HepG2 (cell line): ENCODE results near the gene NECAP2. TPM values are rescaled to one million over a fixed set of nuclear protein-coding genes. Genes with fewer than 3 reads are reported as not detected.

Experiments used
- AHDC1 ChIP-seq: sonication (generic); formaldehyde crosslinking; IDR thresholded peaks from 2 replicates; pipeline ENCODE4 v1.5.1; 2020; ENCODE audit warnings: mild to moderate bottlenecking, missing genetic modification reagents, borderline replicate concordance
- CBX5 ChIP-seq: sonication (generic); formaldehyde crosslinking; IDR thresholded peaks from 2 replicates; pipeline ENCODE4 v1.4.0; 2020; ENCODE audit warnings: missing genetic modification reagents, borderline replicate concordance
- HMGXB3 ChIP-seq: sonication (generic); formaldehyde crosslinking; IDR thresholded peaks from 2 replicates; pipeline ENCODE4 v1.4.0; 2020; ENCODE audit warnings: missing genetic modification reagents, borderline replicate concordance
- HNRNPLL ChIP-seq: fragments of 200-400 bp; formaldehyde crosslinking; IDR thresholded peaks from 2 replicates; pipeline ENCODE4 v1.6.1; 2017; ENCODE audit warnings: mild to moderate bottlenecking, low read depth, low read length; ENCODE audit not compliant: poor library complexity, severe bottlenecking
- JDP2 ChIP-seq: sonication (generic); formaldehyde crosslinking; IDR thresholded peaks from 2 replicates; pipeline ENCODE4 v1.8.1; 2022; ENCODE audit warnings: missing genetic modification reagents, borderline replicate concordance
- NR2C2 ChIP-seq: sonication (generic); formaldehyde crosslinking; IDR thresholded peaks from 2 replicates; pipeline ENCODE4 v1.4.0; 2020; ENCODE audit warnings: missing genetic modification reagents, mild to moderate bottlenecking, moderate library complexity, borderline replicate concordance
- ZNF180 ChIP-seq: sonication (generic); formaldehyde crosslinking; IDR thresholded peaks from 2 replicates; pipeline ENCODE4 v1.4.0; 2020; ENCODE audit warnings: low read depth, missing genetic modification reagents, borderline replicate concordance
- polyA plus RNA-seq, 8 experiments: library from polyadenylated mRNA; depleted of rRNA in 3 of 8; stranded (reverse) in 7 of 8; unstranded in 1 of 8; fragments of >200 nt; fragmentation: Illumina TruSeq in 4 of 8; extraction: Trizol in 4 of 8; gene quantifications; 2 replicates each; pipeline versions ENCODE4 v1.2.1 to v1.2.3, GENCODE V29; 2011 to 2016; ENCODE audit warnings: low read depth in 4 of 8, missing spikeins in 1 of 8, mixed read lengths in 1 of 8; ENCODE audit not compliant: insufficient read depth in 1 of 8
- total RNA-seq, 5 experiments: library from RNA; depleted of rRNA; stranded (reverse); fragments of >200 nt; fragmentation: Illumina TruSeq; extraction: Trizol; gene quantifications; 2 replicates each; pipeline ENCODE4 v1.2.3, GENCODE V29; 2016; ENCODE audit warnings: low read depth in 1 of 5
- TF ChIP-seq, protein P1 (sequence below): sonication (generic); formaldehyde crosslinking; IDR thresholded peaks from one replicate; pipeline ENCODE4 v1.5.1; 2020; ENCODE audit warnings: mild to moderate bottlenecking, missing genetic modification reagents; ENCODE audit errors: not compliant biosample characterization

NECAP2 gene
- total and polyA plus RNA-seq, 2 of the 13 experiments (the other 11 are each of a cell fraction or from before 2014, with no cell fraction given) = 38.5 to 52.3 TPM

DNA sequence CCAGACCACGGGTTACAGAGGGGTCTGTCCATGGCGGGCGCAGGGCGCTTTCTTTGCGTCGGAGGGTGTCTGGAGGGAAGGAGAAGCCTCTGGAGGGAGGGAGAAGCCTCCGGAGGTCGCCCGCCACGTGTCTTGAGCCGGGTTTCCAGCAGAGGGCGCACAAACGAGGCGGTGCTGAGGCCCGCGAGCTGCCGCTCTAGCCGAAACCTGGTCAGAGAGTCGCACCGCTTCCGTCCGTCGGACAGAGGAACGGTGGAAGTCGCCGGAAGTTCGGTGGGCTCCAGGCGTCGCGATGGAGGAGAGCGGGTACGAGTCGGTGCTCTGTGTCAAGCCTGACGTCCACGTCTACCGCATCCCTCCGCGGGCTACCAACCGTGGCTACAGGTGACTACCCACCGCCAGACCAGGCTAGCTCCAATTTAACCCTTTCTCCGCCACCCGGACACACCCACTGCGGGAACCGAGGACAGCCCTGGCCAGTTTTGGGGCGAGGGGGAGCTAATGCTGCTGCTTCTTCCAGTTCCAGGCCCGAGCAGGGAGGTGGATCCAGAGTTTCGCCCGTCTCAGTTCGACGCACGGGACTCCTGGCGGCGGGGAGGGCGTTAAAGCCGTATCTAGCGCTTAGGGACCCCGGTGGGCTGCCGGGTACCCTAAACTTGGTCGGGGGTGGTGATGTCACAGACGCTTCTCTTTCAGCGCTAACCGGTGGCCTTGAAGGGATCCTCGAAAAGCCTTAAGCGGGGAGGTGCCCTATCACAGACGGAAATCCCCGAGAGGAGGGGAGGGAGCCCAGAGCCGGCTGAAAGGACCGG lies at the start of gene NECAP2 (continued):
- TF ChIP-seq AHDC1 (CRISPR knock-in tag) = no peak
- peak; percentile 64 for TF ChIP-seq HNRNPLL
- TF ChIP-seq HMGXB3 (CRISPR knock-in tag) = peak; percentile 91
- 0 out of 2 replicates have a peak, but pooled peaks have one; percentile 19 for TF ChIP-seq JDP2 (CRISPR knock-in tag)
- peak; percentile 75 for TF ChIP-seq NR2C2 (CRISPR knock-in tag)
- TF ChIP-seq, protein P1, sequence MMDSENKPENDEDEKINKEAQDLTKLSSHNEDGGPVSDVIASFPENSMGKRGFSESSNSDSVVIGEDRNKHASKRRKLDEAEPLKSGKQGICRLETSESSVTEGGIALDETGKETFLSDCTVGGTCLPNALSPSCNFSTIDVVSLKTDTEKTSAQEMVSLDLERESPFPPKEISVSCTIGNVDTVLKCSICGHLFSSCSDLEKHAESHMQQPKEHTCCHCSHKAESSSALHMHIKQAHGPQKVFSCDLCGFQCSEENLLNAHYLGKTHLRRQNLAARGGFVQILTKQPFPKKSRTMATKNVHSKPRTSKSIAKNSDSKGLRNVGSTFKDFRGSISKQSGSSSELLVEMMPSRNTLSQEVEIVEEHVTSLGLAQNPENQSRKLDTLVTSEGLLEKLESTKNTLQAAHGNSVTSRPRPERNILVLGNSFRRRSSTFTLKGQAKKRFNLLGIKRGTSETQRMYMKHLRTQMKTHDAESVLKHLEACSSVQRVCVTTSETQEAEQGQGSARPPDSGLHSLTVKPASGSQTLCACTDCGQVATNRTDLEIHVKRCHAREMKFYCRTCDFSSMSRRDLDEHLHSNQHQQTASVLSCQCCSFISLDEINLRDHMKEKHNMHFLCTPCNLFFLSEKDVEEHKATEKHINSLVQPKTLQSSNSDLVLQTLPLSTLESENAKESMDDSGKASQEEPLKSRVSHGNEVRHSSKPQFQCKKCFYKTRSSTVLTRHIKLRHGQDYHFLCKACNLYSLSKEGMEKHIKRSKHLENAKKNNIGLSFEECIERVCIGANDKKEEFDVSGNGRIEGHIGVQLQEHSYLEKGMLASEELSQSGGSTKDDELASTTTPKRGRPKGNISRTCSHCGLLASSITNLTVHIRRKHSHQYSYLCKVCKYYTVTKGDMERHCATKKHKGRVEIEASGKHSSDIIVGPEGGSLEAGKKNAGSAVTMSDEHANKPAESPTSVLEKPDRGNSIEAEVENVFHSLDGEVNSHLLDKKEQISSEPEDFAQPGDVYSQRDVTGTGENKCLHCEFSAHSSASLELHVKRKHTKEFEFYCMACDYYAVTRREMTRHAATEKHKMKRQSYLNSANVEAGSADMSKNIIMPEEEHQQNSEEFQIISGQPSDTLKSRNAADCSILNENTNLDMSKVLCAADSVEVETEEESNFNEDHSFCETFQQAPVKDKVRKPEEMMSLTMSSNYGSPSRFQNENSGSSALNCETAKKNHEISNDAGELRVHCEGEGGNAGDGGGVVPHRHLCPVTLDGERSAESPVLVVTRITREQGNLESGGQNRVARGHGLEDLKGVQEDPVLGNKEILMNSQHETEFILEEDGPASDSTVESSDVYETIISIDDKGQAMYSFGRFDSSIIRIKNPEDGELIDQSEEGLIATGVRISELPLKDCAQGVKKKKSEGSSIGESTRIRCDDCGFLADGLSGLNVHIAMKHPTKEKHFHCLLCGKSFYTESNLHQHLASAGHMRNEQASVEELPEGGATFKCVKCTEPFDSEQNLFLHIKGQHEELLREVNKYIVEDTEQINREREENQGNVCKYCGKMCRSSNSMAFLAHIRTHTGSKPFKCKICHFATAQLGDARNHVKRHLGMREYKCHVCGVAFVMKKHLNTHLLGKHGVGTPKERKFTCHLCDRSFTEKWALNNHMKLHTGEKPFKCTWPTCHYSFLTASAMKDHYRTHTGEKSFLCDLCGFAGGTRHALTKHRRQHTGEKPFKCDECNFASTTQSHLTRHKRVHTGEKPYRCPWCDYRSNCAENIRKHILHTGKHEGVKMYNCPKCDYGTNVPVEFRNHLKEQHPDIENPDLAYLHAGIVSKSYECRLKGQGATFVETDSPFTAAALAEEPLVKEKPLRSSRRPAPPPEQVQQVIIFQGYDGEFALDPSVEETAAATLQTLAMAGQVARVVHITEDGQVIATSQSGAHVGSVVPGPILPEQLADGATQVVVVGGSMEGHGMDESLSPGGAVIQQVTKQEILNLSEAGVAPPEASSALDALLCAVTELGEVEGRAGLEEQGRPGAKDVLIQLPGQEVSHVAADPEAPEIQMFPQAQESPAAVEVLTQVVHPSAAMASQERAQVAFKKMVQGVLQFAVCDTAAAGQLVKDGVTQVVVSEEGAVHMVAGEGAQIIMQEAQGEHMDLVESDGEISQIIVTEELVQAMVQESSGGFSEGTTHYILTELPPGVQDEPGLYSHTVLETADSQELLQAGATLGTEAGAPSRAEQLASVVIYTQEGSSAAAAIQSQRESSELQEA (CRISPR knock-in tag) = no peak
- no peak for TF ChIP-seq ZNF180 (CRISPR knock-in tag)
- peak; percentile 95 for TF ChIP-seq CBX5 (CRISPR knock-in tag)
